Inflammatory macrophage (primary cell): ENCODE data around the gene AP1AR.
A peak's percentile ranks its signal among the peaks of the same experiment; 100 is the strongest.

ENCODE experiments used
- DNase-seq, 2 donors: peaks; one replicate each; pipeline ENCODE4 v3.0.0-alpha.2; 2020 to 2022

AP1AR gene

GRCh38 chr4:112222219-112222955, 9.2 kb upstream of the AP1AR start:
- no peak for DNase-seq

- DNase-seq, result no peak
These were observed 6.4 kb upstream of the AP1AR start for GRCh38 chr4:112225157-112225556.

DNA sequence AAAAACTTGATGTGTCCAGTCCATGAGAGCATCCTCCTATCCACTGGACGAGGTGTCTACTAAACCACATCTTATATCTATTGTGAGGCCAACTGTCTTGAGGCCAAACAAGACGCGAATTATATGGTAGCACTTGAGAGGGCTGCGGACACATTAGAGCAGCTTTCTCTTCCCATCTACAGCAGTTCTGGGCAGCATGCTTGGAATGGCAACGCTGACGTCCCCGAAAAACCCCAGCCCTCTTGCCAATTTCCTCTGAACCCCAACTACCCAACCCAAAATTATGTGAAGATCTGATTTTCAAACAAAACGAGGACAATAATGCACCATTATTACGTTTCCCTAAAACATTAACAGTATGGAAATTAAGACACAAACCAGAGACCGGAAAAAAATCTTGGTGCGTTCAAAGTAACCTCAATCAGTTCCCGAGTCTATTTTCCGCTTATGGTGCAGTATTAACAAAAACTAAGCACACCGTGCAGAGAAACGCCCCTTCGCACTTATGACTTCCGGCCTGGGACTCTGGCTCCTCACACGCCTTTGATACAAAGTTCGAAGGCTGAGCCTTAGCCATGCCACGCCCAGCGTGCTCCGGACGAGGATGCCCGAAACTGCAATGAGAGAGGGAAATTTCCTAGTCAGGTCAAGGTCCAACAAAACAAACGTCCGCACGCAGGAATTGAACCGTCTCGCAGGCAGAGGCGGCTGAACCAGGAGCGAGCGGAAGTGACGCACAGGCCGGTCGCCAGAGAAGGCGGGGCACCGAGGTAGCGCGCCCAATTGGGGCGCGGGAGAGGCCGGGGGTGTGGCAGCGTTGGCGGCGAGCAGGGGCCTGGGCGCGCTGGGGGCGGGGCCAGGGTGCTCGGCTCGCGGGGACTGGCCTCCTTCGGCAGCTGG, 458 bp upstream of the AP1AR start:
- DNase-seq, result peak; percentile 97 to 98

- DNase-seq, result peak; percentile 71 to 75
These were observed 3.5 kb downstream of the AP1AR start for GRCh38 chr4:112234952-112235609.

- no peak for DNase-seq
These were observed 4.5 kb downstream of the AP1AR start for GRCh38 chr4:112236040-112236439.

GRCh38 chr4:112238833-112239232, 7.2 kb downstream of the AP1AR start:
- DNase-seq, result no peak

- DNase-seq, result no peak
These were observed 13.8 kb downstream of the AP1AR start for GRCh38 chr4:112245383-112245782.

- DNase-seq, result no peak
These were observed 15.4 kb downstream of the AP1AR start for GRCh38 chr4:112247021-112247420.

DNA sequence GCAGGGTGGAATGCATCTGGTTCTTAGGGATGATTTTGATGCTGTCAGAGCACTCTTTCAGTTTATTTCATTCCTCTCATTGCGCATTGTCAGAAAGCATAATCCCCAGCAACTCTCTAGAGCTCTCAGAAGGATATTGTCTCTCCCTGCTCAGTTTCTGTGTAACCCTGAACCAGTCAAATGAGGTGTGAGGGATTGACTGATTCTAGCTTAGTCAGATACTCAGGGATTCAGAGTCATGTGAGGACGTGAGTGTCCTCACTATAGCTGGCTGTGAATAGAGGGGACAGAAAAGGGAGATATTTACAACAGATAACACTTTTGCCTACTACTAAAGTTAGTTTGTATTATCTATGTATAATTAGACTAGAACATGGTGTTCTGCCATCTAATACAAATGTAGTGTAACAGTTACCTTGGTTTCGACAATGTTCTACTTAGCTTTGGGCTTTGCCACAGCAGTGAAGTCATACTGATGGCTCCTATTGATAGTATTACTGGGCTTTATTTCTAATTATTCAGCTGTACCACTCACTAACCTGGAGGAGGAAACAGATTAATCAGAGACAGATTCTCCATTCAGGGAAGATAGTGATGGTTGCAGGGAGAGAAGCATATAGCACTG, 19.5 kb downstream of the AP1AR start:
- DNase-seq, result no peak

GRCh38 chr4:112252234-112252633, 20.6 kb downstream of the AP1AR start:
- DNase-seq, result no peak

- DNase-seq, result peak; percentile 19 to 31
These were observed 21.9 kb downstream of the AP1AR start for GRCh38 chr4:112253382-112254000.

- DNase-seq, result no peak
These were observed 25.5 kb downstream of the AP1AR start for GRCh38 chr4:112257098-112257497.

DNA sequence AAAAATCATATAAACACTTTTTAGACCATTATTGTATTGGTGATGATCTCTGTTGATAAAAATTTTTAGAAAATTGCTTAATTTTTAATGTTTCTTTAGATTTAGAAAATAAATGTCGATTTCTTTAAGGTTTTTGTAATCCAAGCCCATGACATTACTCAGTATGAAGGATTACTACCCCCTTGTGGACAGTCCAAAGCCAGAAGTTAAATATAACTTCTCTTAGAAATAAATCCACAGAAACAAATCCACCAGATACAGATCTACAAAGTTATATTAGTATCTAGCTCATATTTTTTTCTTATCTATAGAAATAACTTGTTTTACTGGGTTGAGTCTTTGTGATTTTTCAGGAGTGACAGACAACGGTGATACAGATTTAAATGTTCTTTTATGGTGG, 35.2 kb downstream of the AP1AR start:
- DNase-seq, result peak; percentile 23 to 34

DNA sequence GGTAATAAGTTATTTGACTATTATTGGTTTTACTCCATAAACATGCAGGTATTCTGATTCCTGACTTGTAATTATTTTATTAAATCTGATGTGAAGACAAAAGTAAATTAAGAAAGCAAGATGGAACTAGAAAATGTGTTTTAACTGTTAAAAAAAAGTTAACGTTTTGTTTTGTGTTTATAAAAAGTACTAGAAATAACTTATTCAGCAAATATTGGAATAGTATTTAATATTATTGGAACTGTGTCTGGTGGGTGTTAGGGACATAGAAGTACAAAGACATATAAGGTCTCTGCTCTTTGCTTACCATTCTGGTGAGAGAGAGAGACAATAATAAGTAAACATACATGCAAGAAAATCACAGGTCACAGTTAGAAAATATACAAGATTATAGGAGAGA, 38.5 kb downstream of the AP1AR start:
- DNase-seq, result no peak

DNA sequence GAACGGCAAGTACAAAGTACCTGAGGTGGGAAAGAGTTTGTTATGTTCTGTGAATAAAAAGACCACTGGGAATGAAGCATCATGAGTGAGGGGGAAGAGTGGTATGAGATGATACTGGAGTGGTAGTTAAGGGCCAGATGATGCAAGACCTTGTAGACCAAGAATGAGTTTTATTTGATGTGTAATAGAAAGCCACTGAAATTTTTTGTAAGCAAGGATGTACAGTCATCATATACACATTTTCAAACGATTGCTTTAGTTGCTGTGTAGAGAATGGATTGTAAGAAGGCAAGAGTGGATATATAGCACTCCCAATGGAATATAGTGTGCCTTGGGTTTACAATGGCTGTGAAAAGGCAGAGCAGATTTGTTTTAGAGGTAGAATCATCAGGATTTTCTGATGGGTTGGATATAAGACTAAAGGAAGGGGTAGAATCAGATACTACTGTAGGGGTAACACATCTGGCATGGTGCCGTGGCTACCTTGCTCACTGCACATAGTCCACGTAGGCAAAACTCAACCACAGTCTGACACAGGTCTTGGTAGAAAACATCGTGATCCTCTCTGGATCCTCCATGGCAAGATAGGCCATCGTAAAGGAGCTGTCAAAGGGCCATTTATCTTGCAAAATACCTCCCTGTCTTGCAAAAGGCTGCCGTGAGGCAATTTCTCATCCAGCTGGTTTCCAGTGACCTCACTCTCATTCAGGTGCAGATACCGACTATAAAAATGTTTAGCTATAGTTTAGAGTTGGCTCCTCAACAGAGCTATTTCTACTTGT, 39.2 kb downstream of the AP1AR start:
- no peak for DNase-seq

GRCh38 chr4:112272292-112272691, 40.7 kb downstream of the AP1AR start:
- no peak for DNase-seq

GRCh38 chr4:112274959-112275358, 43.4 kb downstream of the AP1AR start:
- DNase-seq, result no peak

DNA sequence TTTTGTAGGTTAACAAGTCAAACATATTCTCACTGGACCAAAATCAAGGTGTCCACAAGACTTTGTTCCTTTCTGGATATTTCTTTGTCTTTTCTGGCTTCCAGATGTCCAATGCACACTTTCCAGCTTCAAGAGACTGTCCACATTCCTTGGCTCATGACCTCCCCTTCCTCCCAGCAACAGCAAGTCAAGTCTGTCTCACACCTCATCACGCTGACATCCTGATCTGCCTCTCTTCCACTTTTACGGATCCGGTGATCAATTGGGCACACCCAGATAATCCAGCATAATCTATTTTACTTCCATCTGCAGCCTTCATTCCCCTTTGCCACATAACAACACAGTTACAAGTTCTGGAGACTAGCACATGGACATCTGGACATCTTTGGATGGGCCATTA, 44.5 kb downstream of the AP1AR start:
- DNase-seq, result no peak

- DNase-seq, result no peak
These were observed 45.6 kb downstream of the AP1AR start for GRCh38 chr4:112277220-112277619.

GRCh38 chr4:112277705-112278448, 46.3 kb downstream of the AP1AR start:
- no peak for DNase-seq
